ENCODE results near the gene RASSF8. TPM values are rescaled to one million over a fixed set of nuclear protein-coding genes. Genes with fewer than 3 reads are reported as not detected.

RASSF8 gene
- polyA plus RNA-seq, 1 donor (not counting 4 experiments of a cell fraction or from before 2014, with no cell fraction given), result 10.5 TPM

- no peak for DNase-seq (ENCODE audit: low read depth, low spot score)
- Histone ChIP-seq H2AFZ (ENCODE audit: control insufficient read depth, low read length) (no peak overlapping the region), H3K27ac (ENCODE audit: control insufficient read depth, insufficient read depth, low read length) (no peak overlapping the region), H4K20me1 (ENCODE audit: control insufficient read depth, extremely low read depth, insufficient read depth, low read length) (no peaks in the 10 kb centered on the region), H3K9me1 (ENCODE audit: control insufficient read depth, extremely low read depth, insufficient read depth, low read length) (no peaks in the 10 kb centered on the region), H3K4me3 (ENCODE audit: control insufficient read depth in 2 of 3, extremely low read depth in 1 of 3, insufficient read depth in 2 of 3, low read depth in 1 of 3, low read length in 3 of 3) (no peak overlapping the region), H3K79me2 (ENCODE audit: control insufficient read depth, insufficient read depth, low read length) (peaks cover 24% of the 10 kb centered on the region), H3K4me1 (ENCODE audit: control insufficient read depth, extremely low read depth, insufficient read depth, low read length) (peaks cover 11% of the 10 kb centered on the region), H3K4me2 (ENCODE audit: control insufficient read depth, extremely low read depth, insufficient read depth, low read depth, low read length) (no peak overlapping the region), H3K9ac (ENCODE audit: control insufficient read depth, extremely low read depth, insufficient read depth, low read length) (no peak overlapping the region), H3K36me3 (ENCODE audit: control insufficient read depth in 2 of 2, extremely low read depth in 1 of 2, insufficient read depth in 2 of 2, low read length in 2 of 2) (peaks cover 0 to 3% of the 10 kb centered on the region in 2 experiments), H3K27me3 (ENCODE audit: control insufficient read depth, extremely low read depth, insufficient read depth, low read length) (no peaks in the 10 kb centered on the region), H3K9me3 (ENCODE audit: control insufficient read depth, low read depth, low read length) (no peaks in the 10 kb centered on the region)
- dilution Hi-C loops (cut with MboI; ENCODE audit: extremely low pct_ligation_motif_present, low sequenced_read_pairs), result no loop called here
- no peak for TF ChIP-seq CTCF (optimal IDR thresholded peaks at IDR 0.05 in 1 of 3, IDR thresholded peaks at IDR 0.05 in 1 of 3, conservative IDR thresholded peaks at IDR 0.05 in 1 of 3; ENCODE audit: extremely low read depth in 1 of 3, insufficient read depth in 2 of 3, low read length in 3 of 3)
- no peak for FAIRE-seq
These were observed 32.0 kb downstream of the RASSF8 start for GRCh38 chr12:25990495-25990894.

GRCh38 chr12:25992026-25992782 is 33.7 kb downstream of the RASSF8 start:
- no peak overlapping the region for H3K9ac ChIP-seq (ENCODE audit: control insufficient read depth, extremely low read depth, insufficient read depth, low read length)
- FAIRE-seq, result peak; percentile 82
- H3K4me1 ChIP-seq (ENCODE audit: control insufficient read depth, extremely low read depth, insufficient read depth, low read length), result peaks cover 12% of the 10 kb centered on the region
- no peaks in the 10 kb centered on the region for H3K9me1 ChIP-seq (ENCODE audit: control insufficient read depth, extremely low read depth, insufficient read depth, low read length)
- TF ChIP-seq EZH2 (IDR thresholded peaks at IDR 0.05; ENCODE audit: low read length), result no peak
- TF ChIP-seq CTCF (optimal IDR thresholded peaks at IDR 0.05 in 1 of 3, IDR thresholded peaks at IDR 0.05 in 1 of 3, conservative IDR thresholded peaks at IDR 0.05 in 1 of 3; ENCODE audit: extremely low read depth in 1 of 3, insufficient read depth in 2 of 3, low read length in 3 of 3), result no peak
- peak overlapping the region; percentile 33 for H3K4me2 ChIP-seq (ENCODE audit: control insufficient read depth, extremely low read depth, insufficient read depth, low read depth, low read length)
- DNase-seq (ENCODE audit: low read depth, low spot score), result peak; percentile 28
- peaks cover 15% of the 10 kb centered on the region for H3K79me2 ChIP-seq (ENCODE audit: control insufficient read depth, insufficient read depth, low read length)
- H3K4me3 ChIP-seq (ENCODE audit: control insufficient read depth in 2 of 3, extremely low read depth in 1 of 3, insufficient read depth in 2 of 3, low read depth in 1 of 3, low read length in 3 of 3), result no peak overlapping the region
- dilution Hi-C loops (cut with MboI; ENCODE audit: extremely low pct_ligation_motif_present, low sequenced_read_pairs), result no loop called here
- no peaks in the 10 kb centered on the region for H3K9me3 ChIP-seq (ENCODE audit: control insufficient read depth, low read depth, low read length)
- H3K27me3 ChIP-seq (ENCODE audit: control insufficient read depth, extremely low read depth, insufficient read depth, low read length), result no peaks in the 10 kb centered on the region
- H2AFZ ChIP-seq (ENCODE audit: control insufficient read depth, low read length), result no peak overlapping the region
- H3K27ac ChIP-seq (ENCODE audit: control insufficient read depth, insufficient read depth, low read length), result peak overlapping the region; percentile 45
- H3K36me3 ChIP-seq (ENCODE audit: control insufficient read depth in 2 of 2, extremely low read depth in 1 of 2, insufficient read depth in 2 of 2, low read length in 2 of 2), result no peaks in the 10 kb centered on the region
- no peaks in the 10 kb centered on the region for H4K20me1 ChIP-seq (ENCODE audit: control insufficient read depth, extremely low read depth, insufficient read depth, low read length)

Data from keratinocyte (primary cell).